ENCODE results near the gene SH3BGRL2.

The SH3BGRL2 gene

DNA sequence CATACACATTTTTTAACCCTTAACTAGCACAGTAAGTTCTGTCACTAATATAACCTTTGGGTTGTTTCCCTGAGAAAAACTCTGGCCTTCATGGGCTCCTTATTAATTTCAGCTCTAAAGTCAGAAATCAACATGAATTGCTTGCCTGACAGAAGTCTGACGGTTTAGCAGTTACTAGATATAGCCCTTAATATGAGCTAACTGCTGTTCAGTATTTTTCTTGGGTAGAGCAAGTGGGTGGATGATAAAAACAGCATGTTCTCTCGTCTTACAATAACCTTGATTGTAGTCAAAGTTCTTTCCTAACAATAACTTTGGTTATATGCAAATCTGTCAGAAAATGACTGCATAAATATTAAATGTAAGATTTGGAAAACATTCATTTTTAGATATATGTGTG, 81.0 kb downstream of the SH3BGRL2 start:
- Histone ChIP-seq H3K36me3 (ENCODE audit: insufficient read depth, low read length) (no peaks in the 10 kb centered on the region), H3K9me3 (ENCODE audit: insufficient read depth, low read length, severe bottlenecking) (no peaks in the 10 kb centered on the region), H3K27ac (ENCODE audit: low read length) (no peak overlapping the region), H2AFZ (ENCODE audit: low read depth, low read length) (no peak overlapping the region), H3K79me2 (ENCODE audit: insufficient read depth, low read length) (no peaks in the 10 kb centered on the region), H3K4me3 (ENCODE audit: low read depth in 1 of 2, low read length in 2 of 2) (no peak overlapping the region), H3K9ac (ENCODE audit: low read depth, low read length) (no peak overlapping the region), H3K27me3 (ENCODE audit: insufficient read depth, low read length, poor library complexity) (no peaks in the 10 kb centered on the region), H3K4me1 (ENCODE audit: insufficient read depth, low read length) (no peaks in the 10 kb centered on the region), H3K4me2 (ENCODE audit: insufficient read depth, low read length) (no peak overlapping the region), H4K20me1 (ENCODE audit: insufficient read depth, low read length) (no peaks in the 10 kb centered on the region)
- no peak for DNase-seq
- TF ChIP-seq EZH2 (IDR thresholded peaks at IDR 0.05; ENCODE audit: borderline replicate concordance, low read depth, low read length, severe bottlenecking) = no peak
- TF ChIP-seq, protein P1, sequence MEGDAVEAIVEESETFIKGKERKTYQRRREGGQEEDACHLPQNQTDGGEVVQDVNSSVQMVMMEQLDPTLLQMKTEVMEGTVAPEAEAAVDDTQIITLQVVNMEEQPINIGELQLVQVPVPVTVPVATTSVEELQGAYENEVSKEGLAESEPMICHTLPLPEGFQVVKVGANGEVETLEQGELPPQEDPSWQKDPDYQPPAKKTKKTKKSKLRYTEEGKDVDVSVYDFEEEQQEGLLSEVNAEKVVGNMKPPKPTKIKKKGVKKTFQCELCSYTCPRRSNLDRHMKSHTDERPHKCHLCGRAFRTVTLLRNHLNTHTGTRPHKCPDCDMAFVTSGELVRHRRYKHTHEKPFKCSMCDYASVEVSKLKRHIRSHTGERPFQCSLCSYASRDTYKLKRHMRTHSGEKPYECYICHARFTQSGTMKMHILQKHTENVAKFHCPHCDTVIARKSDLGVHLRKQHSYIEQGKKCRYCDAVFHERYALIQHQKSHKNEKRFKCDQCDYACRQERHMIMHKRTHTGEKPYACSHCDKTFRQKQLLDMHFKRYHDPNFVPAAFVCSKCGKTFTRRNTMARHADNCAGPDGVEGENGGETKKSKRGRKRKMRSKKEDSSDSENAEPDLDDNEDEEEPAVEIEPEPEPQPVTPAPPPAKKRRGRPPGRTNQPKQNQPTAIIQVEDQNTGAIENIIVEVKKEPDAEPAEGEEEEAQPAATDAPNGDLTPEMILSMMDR (IDR thresholded peaks at IDR 0.05; ENCODE audit: borderline replicate concordance, extremely low read depth, low read length, poor library complexity, severe bottlenecking) = no peak
- no peak for ATAC-seq (ENCODE audit: insufficient read depth, low read depth)

DNA sequence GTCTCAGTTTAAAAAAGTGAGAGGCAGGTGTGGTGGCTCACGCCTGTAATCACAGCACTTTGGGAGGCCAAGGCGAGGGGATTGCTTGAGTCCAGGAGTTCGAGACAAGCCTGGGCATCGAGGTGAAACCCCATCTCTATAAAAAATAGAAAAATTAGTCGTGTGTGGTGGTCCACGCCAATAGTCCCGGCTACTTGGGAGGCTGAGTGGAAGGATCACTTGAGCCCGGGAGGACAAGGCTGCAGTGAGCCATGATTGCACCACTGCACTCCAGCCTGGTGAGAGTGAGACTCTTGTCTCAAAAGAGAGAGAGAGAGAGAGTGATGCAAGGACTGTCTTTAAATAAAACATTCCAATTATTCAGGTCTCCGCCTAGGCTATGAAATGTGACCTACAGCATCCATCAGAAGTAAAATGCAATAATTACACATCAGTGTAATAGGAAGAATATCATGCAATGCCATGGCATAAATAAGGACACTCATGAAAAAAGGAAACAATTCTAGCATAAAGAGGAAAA, 81.5 kb downstream of the SH3BGRL2 start:
- no peak overlapping the region for H3K9ac ChIP-seq (ENCODE audit: low read depth, low read length)
- H3K4me1 ChIP-seq (ENCODE audit: insufficient read depth, low read length) = no peaks in the 10 kb centered on the region
- TF ChIP-seq EZH2 (IDR thresholded peaks at IDR 0.05; ENCODE audit: borderline replicate concordance, low read depth, low read length, severe bottlenecking) = no peak
- TF ChIP-seq, protein P1 (IDR thresholded peaks at IDR 0.05; ENCODE audit: borderline replicate concordance, extremely low read depth, low read length, poor library complexity, severe bottlenecking) = no peak
- H3K27ac ChIP-seq (ENCODE audit: low read length) = no peak overlapping the region
- H3K4me2 ChIP-seq (ENCODE audit: insufficient read depth, low read length) = no peak overlapping the region
- ATAC-seq (ENCODE audit: insufficient read depth, low read depth) (no peak), DNase-seq (no peak)
- no peak overlapping the region for H3K4me3 ChIP-seq (ENCODE audit: low read depth in 1 of 2, low read length in 2 of 2)
- H3K9me3 ChIP-seq (ENCODE audit: insufficient read depth, low read length, severe bottlenecking) = no peaks in the 10 kb centered on the region
- H3K36me3 ChIP-seq (ENCODE audit: insufficient read depth, low read length) = no peaks in the 10 kb centered on the region
- no peak overlapping the region for H2AFZ ChIP-seq (ENCODE audit: low read depth, low read length)
- H3K79me2 ChIP-seq (ENCODE audit: insufficient read depth, low read length) = no peaks in the 10 kb centered on the region
- H4K20me1 ChIP-seq (ENCODE audit: insufficient read depth, low read length) = no peaks in the 10 kb centered on the region
- no peaks in the 10 kb centered on the region for H3K27me3 ChIP-seq (ENCODE audit: insufficient read depth, low read length, poor library complexity)

DNA sequence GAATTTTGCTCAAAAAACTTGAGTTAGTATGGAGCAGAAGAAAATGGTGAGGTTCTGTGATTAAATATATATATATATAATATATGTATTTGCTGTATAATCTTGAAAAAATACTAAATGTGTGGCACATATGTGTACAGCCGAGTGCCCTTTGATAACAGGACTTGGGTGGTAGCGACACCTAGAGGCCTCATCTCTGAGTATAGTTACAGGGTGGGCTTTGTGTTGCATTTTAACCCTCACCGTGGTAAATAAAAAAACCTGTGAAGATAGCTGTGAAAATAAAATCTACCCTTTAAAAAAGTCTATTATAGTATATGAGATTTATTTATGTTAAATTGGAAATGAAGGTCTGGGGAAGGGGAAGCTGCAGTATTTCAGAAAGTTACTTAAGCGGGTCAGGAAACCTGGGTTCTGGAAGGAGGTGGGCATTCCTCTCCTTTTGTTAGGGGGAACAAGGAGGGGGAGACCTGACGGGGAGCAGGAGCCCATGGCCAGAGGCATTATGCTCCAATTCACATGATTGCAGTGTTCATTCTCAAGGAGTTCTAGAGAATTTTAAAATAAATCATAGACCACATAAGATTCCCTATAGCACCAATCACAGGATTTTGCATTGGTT, 82.7 kb downstream of the SH3BGRL2 start:
- TF ChIP-seq EZH2 (IDR thresholded peaks at IDR 0.05; ENCODE audit: borderline replicate concordance, low read depth, low read length, severe bottlenecking) = no peak
- TF ChIP-seq, protein P1 (IDR thresholded peaks at IDR 0.05; ENCODE audit: borderline replicate concordance, extremely low read depth, low read length, poor library complexity, severe bottlenecking) = peak; percentile 57
- peak; percentile 77 for ATAC-seq (ENCODE audit: insufficient read depth, low read depth)
- no peak overlapping the region for H2AFZ ChIP-seq (ENCODE audit: low read depth, low read length)
- DNase-seq = peak; percentile 38
- H3K9me3 ChIP-seq (ENCODE audit: insufficient read depth, low read length, severe bottlenecking) = no peaks in the 10 kb centered on the region
- no peak overlapping the region for H3K27ac ChIP-seq (ENCODE audit: low read length)
- no peak overlapping the region for H3K4me2 ChIP-seq (ENCODE audit: insufficient read depth, low read length)
- no peaks in the 10 kb centered on the region for H4K20me1 ChIP-seq (ENCODE audit: insufficient read depth, low read length)
- no peaks in the 10 kb centered on the region for H3K79me2 ChIP-seq (ENCODE audit: insufficient read depth, low read length)
- no peak overlapping the region for H3K9ac ChIP-seq (ENCODE audit: low read depth, low read length)
- no peaks in the 10 kb centered on the region for H3K4me1 ChIP-seq (ENCODE audit: insufficient read depth, low read length)
- no peaks in the 10 kb centered on the region for H3K36me3 ChIP-seq (ENCODE audit: insufficient read depth, low read length)
- no peak overlapping the region for H3K4me3 ChIP-seq (ENCODE audit: low read depth in 1 of 2, low read length in 2 of 2)
- H3K27me3 ChIP-seq (ENCODE audit: insufficient read depth, low read length, poor library complexity) = no peaks in the 10 kb centered on the region

All from DND-41 (cell line).